HL-60/S4 treated with retinoic acid at 250 ng/mL for 4 days and 3 days (cell line): ENCODE results near the gene CHEK2.
"Not testable (repeated sequence)": the region's sequence is repeated elsewhere in the genome, so short reads cannot be mapped to it uniquely, and the experiment has no call there.

ENCODE experiments used
- in situ Hi-C: fragments of 300-500 bp; cut with MboI; formaldehyde crosslinking; loops from 2 replicates; pipeline ENCODE4 v1.7.0; 2022; ENCODE audit warnings: low sequenced_read_pairs

Gene CHEK2

DNA sequence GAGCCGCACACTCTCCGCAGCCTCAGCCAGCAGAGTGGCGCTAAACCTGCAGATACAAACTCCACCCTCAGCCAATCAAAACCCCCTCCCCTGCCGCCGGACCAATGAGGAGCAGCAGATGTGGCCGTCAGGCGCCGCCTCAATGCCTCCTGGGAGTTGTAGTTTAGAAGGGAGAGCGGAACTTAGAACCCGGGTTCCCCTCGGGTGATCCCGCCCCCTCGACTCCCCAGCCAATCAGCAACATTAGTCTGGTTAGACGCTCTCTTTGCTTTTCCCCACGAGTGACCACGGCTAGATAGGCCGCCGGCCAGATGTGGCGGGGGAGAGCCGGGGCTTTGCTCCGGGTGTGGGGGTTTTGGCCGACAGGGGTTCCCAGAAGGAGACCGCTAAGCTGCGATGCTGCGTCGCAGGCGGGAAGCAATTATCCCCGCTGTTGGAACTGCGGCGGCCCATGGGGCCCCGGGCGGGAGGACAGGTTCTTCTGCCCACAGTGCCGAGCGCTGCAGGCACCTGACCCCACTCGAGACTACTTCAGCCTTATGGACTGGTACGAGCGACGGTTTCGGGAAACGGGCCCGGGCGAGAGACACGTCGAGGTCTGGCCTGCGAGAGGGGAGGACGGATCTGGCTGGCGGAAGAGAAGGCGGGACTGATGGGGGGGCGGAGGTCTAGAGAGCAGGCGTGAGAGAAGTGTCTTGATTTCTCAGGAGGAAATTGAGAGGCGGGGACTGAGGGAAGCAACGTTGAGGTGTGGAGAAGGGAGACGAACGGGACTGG lies at the start of gene CHEK2, which contains the start of gene HSCB:
Gene CHEK2 (minus strand): TSS at position 36 of the 777 bp plus-strand sequence. CDS start 7,099 bp downstream, outside the sequence.
Gene HSCB (plus strand): TSS at position 255 of the 777 bp plus-strand sequence. CDS start 57 bp downstream, at position 312.
- in situ Hi-C loops, result no loop called here

DNA sequence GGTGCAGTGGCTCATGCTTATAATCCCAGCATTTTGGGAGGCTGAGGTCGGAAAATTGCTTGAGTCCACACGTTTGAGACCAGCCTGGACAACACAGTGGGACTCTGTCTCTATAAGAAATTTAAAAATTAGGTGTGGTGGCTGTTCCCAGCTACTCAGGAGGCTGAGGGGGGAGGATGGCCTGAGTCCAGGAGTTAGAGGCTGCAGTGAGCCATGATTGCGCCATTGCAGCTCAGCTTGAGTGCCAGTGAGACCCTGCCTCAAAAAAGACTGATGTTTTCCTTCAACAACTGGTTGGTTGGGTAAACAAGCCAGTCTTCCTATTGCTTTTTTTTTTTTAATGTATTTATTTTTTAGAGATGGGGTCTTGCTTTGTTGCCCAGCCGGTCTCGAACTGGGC lies 49.5 kb upstream of the CHEK2 start:
- in situ Hi-C loops, result no loop called here

DNA sequence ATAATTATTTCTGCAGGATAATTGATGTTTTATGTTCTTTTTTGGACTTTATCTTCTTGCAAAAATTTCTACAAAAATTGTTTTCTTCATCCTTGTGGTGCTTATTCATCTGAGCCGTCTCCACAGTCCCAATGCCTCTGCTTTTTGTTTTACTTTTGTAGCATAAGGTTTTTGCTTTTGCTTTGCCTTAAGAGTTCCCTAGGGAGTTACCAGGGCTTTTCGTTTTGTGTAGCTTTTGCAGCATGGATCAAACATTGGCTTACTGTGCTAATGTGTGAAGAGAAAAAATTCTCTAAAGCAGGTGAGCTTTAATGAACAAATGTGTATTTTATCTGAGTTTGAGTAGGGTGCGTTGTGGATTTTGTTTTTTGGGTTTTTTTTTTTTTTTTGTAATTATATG lies 47.0 kb upstream of the CHEK2 start:
- in situ Hi-C loops, result no loop called here

DNA sequence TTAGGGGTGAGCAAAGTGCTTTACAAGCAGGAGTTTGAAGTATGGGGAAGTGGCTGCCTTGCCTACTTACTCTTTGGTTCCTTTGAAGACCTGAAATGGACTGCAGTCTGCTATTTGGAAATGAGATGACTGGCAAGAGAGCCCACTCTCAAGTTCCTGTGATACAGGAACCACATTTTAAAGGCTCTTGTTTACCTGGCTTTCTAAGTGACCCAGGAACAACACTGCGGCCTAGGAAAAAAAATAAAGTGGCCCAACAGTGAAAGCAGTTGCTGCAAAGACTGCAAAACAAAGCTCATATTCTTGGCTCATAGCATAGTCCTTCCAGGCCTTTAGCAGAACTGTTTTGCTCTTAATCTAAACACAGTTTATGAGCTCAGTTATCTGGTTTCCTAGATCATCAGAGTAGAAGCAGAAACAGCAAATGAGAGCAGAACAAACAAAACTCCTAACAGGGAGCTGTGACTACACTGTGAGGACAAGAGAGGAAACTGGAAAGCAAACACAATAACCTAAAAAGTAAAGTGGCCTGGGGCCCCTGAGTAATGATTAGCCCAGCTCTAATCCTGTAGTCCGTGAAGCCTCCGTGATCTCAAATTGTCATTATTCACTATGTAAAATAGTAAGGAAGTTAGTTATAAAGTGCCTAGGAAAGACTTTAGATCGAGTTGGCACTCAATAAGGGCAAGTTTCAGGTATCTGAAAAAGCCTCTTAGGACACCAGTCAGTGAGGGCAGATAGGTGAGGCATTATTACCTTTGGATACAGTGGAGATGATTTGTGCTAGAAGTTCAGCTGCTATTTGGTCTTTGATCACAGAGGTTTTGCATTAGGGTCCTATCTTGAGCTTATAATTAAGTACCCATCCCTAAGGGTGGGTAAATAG lies 42.4 kb upstream of the CHEK2 start:
- in situ Hi-C loops, result no loop called here

DNA sequence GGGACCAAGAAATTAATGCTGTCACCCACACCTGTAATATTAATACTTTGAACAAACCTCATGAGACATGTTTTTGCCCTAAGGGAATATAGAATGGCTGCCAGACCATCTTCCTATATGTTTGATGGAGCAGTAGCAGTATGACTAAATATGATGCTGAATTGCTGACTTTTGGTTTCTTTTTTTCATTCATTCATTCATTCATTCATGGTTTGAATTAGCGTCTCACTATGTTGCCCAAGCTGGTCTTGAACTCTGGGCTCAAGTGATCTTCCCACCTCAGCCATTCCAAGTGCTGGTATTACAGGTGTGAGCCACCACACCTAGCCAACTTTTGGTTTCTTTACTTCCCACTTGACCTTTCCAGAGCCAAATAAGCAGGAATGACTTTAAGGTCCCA lies 38.7 kb upstream of the CHEK2 start:
- in situ Hi-C loops, result no loop called here

DNA sequence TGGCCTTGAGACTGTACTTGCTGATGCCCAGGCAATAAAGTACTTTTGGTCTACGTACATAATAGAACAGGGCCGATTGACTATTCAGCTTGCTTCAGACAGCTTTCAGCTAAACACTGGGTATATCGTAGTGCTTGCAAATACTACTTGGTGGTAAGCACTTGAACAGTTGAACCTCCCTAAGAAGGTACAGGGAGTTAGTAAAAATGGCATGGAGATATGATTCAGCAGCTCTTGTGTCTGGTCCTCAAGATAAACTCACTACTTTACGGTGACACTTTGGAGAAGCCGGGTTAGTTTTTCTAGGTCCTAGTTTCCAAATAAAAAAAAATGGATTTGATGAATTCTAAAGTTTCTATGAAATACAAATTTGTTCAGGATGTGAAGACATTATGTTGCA lies 38.2 kb upstream of the CHEK2 start:
- in situ Hi-C loops, result no loop called here

DNA sequence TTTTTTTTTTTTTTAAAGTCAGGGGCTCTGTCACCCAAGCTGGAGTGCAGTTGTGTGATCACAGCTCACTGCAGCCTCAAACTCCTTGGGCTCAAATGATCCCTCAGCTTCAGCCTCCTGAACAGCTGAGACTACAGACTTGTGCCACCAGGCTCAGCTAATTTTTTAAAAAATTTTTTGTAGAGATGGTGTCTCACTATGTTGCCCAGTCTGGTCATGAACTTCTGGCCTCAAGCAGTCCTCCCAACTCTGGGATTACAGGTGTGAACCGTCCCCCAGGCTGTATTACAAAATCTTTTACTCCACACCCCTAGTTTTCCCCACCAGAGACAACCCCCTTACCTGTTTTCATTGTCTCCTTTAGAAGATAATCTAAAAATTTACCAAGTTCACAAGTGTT lies 32.8 kb upstream of the CHEK2 start:
- in situ Hi-C loops, result no loop called here

DNA sequence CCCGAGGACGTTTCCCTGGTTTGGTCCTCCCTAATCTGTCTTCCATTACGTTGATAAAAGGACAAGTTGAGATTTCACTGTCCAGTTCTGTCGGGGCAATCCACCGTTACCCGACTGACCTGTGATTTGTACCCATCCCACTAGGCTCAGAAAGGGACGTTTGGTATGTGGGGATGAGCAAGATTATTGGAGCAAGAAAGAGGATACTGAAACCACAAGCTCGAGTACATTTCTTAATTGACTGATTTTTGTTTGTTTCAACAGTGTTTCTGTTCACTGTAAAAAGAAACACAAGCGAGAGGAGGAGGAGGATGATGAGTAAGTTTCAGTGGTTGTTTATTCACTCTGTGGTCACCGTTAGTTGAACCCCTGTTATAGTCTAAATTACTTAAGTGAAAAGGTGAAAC lies 31.8 kb upstream of the CHEK2 start:
- in situ Hi-C loops, result no loop called here

DNA sequence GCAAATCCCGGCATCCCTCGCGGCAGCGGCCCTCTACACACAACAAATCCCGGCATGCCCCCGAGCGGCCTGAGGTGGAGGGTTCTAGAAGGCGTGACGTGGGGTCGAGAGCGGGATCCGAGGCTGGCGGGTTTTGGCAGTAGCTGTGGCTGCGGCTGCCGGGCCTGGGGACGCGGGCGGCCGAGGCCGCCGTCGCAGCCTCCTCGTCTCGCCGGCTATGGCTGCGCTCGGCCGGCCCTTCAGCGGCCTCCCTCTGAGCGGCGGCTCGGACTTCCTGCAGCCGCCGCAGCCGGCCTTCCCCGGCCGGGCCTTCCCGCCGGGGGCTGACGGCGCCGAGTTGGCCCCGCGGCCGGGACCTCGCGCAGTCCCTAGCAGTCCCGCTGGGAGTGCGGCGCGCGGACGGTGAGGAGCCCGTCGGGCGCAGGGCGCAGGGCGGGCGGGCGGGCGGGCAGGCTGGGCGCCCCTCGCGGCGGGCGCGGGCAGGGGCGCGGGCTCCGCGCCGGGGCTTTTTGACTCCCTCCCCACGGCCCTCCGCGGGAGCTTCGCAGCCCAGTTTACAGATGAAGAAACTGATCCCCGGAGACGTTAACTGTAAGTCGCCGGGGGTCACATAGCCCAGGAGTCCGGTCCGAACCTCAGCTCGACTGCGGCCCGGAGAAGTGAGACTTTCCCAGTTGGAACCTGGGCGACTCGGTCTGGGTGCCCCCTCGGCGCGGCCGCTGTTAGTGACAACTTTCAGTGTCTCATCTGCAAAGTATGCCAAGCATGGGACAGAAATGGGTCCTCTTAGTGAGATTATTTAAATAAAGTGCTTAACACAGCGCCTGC lies 31.2 kb upstream of the CHEK2 start, which contains the start of gene CCDC117:
Gene CCDC117 (plus strand): TSS at position 63 of the 828 bp plus-strand sequence. CDS start 155 bp downstream, at position 218.
- in situ Hi-C loops, result no loop called here

DNA sequence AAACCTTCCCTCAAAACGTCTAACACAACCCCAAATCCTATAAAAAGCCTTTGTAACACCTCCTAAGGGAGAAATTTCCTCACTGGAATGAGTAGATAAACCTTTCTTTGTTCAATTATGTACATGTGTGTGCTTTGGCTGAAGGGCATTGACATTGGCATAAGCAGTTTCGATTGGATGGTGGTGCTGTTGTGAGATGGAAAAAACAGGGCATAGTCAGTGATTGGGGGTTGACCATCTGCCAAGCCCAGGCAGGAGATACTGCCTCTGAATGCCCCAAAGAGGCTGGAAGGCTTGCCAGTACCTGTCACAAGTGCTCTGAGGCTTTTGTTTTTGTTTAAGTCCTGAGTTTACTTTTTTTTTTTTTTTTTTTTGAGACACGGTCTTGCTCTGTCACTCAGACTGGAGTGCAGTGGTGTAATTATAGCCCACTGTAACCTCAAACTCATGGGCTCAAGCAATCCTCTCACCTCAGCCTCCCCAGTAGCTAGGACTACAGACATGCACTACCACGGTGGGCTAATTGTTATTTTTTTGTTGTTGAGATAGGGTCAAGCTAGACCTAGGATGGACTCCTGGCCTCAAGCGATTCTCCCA lies 29.7 kb upstream of the CHEK2 start:
- in situ Hi-C loops, result no loop called here

DNA sequence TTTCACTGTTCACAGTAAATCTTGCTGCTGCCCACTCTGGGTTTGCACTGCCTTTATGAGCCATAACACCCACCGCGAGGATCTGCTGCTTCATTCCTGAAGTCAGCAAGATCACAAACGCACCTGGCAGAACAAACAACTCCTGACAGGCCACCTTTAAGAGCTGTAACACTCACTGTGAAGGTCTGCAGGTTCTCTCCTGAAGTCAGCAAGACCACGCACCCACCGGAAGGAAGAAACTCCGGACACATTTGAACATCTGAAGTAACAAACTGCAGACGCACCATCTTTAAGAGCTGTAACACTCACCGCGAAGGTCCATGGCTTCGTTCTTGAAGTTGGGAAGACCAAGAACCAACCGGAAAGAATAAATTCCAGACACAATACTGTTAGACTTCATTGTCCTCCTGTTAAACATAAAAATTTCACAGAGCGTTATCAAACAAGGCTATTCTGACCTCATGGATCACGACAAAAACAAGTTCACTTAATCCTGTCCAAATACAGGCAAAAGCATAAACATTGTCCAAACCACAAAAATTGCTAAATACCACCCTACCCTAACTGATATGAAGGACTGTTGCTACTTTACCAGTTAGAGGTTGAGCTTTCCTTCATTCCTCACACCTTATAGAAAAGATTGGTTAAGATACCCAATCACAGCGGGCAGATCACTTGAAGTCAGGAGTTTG lies 27.9 kb upstream of the CHEK2 start:
- in situ Hi-C loops, result no loop called here

DNA sequence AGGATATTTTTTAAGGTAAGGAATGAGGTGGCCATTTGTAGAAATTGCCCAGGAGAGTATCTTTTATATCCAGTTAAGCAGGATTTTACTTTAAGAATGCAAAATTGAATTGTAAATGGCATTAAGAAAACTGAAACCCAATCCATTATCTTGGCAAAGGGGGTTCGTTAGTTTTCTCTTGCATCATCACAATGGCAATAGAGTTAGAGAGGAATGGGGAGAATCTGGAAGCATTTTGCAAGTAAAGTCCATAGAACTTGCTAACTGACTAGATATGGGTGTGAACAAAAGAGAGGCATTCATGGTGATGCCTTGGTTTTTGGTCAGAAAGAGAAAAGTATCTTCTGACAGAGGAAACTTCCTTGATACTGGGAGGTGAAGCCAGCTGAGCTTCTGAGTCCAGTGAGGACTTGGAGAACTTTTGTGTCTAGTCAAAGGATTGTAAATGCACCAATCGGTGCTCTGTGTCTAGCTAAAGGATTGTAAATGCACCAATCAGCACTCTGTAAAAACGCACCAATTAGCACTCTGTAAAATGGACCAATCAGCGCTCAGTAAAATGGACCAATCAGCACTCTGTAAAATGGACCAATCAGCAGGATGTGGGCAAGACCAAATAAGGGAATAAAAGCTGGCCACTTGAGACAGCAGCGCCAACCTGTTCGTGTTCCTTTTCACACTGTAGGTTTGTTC lies 27.2 kb upstream of the CHEK2 start:
- in situ Hi-C loops, result no loop called here

DNA sequence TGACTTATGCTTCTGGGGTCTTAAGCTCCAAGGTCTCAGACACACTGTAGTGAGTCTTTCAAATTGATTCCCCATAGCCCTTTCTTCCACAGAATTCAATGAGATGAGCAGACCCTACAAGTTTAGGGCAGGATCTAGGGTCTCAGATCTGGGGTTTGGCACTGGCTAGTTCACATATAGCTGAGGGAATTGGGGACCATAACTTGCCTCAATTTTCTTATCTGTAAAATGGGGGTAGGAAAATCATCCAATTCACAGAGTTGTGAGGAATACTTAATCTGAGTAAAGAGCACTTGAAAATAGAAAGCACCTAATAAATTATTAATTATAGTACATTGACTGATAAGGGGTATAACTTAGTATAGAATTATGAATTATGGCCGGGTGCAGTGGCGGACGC lies 25.0 kb upstream of the CHEK2 start:
- in situ Hi-C loops, result no loop called here

DNA sequence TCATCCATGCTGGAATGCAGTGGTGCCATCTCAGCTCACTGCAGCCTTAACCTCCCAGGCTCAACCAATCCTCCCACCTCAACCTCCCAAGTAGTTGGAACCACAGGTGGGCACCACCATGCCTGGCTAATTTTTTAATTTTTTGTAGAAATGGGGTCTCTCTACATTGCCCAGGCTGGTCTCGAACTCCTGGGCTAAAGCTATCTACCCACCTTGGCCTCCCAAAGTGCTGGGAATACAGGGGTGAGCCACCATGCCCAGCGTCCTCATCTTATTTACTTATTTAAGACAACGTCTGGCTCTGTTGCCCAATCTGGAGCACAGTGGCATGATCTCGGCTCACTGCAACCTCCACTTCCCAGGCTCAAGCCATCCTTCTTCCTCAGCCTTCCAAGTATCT lies 20.4 kb upstream of the CHEK2 start:
- in situ Hi-C loops, result not testable (repeated sequence)

DNA sequence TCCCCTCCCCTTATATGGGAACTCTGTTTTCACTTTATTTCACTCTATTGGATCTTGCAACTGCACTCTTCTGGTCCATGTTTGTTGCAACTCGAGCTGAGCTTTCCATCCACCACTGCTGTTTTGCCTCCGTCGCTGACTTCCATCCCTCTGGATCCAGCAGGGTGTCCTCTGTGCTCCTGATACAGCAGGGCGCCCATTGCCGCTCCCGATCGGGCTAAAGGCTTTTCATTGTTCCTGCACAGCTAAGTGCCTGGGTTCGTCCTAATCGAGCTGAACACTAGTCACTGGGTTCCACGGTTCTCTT lies 19.8 kb upstream of the CHEK2 start:
- in situ Hi-C loops, result no loop called here

DNA sequence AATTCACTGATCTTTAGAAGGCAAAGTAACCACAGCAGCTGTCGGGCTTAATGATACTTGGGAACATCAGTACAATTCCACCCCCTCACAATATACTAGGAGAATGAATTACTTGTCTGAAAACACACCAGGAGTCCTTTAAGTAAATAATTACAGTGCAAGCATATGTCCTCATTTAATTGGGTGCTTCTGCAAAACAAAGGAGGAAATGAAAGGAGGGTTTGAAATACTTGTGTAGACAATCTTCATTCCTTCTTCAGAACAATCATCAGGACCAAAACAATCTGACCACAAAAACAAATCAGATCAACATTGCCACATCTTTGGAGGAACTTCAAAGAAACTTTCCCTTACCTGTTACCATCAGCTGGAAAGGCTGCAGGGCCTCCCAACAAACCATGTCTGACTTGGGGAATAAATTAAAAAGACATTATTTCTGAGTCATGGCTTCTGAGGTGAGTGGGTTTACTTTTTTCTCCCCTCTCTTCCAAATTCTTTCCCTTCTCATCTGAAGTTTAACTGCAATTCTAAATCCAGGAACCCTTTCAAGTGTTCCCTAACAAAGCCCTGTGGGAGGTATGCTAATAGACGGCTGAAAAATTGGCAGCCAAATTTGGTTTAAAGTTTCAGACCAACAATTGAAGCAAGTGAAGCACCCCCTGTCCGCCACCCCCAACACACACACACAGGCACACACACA lies 18.4 kb upstream of the CHEK2 start:
- in situ Hi-C loops, result no loop called here

DNA sequence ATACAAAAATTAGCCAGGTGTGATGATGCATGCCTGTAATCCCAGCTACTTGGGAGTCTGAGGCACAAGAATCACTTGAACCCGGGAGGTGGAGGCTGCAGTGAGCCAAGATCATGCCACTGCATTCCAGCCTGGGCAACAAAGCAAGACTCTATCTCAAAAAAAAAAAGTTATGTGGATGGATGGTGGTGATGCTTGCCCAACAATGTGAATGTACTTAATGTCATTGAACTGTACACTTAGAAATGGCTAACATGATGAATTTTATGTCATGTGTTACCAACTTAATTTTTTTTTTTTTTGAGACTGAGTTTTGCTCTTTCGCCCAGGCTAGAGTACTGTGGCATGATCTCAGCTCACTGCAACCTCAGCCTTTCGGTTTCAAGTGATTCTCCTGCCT lies 12.9 kb upstream of the CHEK2 start:
- in situ Hi-C loops, result not testable (repeated sequence)

DNA sequence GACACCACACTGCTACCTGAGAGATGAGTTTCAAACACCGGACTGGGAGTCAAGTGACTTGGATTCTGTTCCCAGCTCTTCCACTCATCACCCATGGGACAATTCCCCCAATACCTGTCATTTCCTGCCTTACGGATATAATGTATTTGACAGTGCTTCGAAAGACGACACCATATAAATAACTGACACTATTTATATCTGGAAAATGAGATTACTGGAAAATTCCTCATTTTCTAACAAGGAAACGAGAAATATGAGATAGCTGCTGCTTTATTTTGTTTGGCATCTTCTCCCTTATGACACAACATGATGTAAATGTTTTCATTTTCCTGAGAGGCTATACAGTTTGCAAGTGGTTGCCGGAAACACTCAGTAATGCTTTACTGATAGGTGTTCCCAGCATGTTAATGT lies 8.9 kb upstream of the CHEK2 start:
- in situ Hi-C loops, result no loop called here

DNA sequence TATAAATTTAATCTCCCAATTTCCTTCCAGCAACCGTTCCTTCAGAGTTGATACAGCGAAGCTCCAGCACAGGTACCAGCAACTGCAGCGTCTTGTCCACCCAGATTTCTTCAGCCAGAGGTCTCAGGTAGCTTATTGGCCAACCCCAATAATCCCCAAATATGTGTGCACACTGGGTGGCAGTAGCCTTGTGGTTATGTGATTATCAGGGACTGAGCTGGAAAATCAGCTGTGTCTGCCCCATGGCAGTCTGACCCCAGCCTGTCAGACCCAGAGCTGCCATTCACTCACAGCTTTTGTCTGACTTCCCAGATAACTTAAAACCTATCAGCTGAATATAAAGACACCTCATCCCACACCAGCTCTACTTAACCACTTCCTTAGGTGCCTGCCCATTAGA lies 2.2 kb upstream of the CHEK2 start:
- in situ Hi-C loops, result no loop called here
